Neural cell (in vitro differentiated cells): ENCODE measurements around the gene ANO3. TPM values are rescaled to one million over a fixed set of nuclear protein-coding genes. Genes with fewer than 3 reads are reported as not detected.

Source experiments
- H2AFZ ChIP-seq: fragments of 200-600, 300-800 bp; sonication (generic), shearing (Covaris generic); 2 replicates; pipeline ENCODE4 v1.6.0; 2014; ENCODE audit warnings: low read depth, mild to moderate bottlenecking, antibody characterized with exemption, low read length, moderate library complexity
- H3F3A ChIP-seq: fragments of 200-600 bp; shearing (Covaris generic); 2 replicates; pipeline ENCODE4 v1.6.1; 2016; ENCODE audit warnings: mild to moderate bottlenecking, moderate library complexity, mixed read lengths, antibody characterized with exemption, low read length; ENCODE audit not compliant: insufficient read depth, poor library complexity, severe bottlenecking
- H3K27ac ChIP-seq: fragments of 200-600, 300-800 bp; sonication (generic), shearing (Covaris generic); 2 replicates; pipeline ENCODE4 v1.5.1; 2014; ENCODE audit warnings: mild to moderate bottlenecking, low read length, moderate library complexity
- H3K27me3 ChIP-seq: fragments of 300-800, 200-600 bp; sonication (generic), shearing (Covaris generic); 2 replicates; pipeline ENCODE4 v1.6.0; 2014; ENCODE audit warnings: mild to moderate bottlenecking, low read depth, low read length, moderate library complexity; ENCODE audit not compliant: insufficient read depth
- H3K36me3 ChIP-seq: fragments of 300-800, 200-600 bp; sonication (generic), shearing (Covaris generic); 2 replicates; pipeline ENCODE4 v1.5.1; 2014; ENCODE audit warnings: mild to moderate bottlenecking, antibody characterized with exemption, low read length, moderate library complexity; ENCODE audit not compliant: insufficient read depth
- H3K4me2 ChIP-seq: fragments of 300-800, 200-600 bp; sonication (generic), shearing (Covaris generic); 2 replicates; pipeline ENCODE4 v1.6.0; 2014; ENCODE audit warnings: mild to moderate bottlenecking, low read length
- H3K4me3 ChIP-seq: fragments of 300-800, 200-600 bp; sonication (generic), shearing (Covaris generic); 2 replicates; pipeline ENCODE4 v1.5.1; 2014; ENCODE audit warnings: mild to moderate bottlenecking, low read length, moderate library complexity
- H3K79me2 ChIP-seq: fragments of 200-600 bp; shearing (Covaris generic); replicated peaks from 2 replicates; pipeline ENCODE4 v1.6.0; 2014; ENCODE audit warnings: mild to moderate bottlenecking, low read length, moderate library complexity; ENCODE audit not compliant: insufficient read depth
- H3K9ac ChIP-seq: fragments of 300-800, 200-600 bp; sonication (generic), shearing (Covaris generic); 2 replicates; pipeline ENCODE4 v1.6.1; 2016; ENCODE audit warnings: mild to moderate bottlenecking, low read length, mixed read lengths
- H3K9me2 ChIP-seq: fragments of 200-600 bp; shearing (Covaris generic); 2 replicates; pipeline ENCODE4 v1.6.1; 2016; ENCODE audit warnings: mild to moderate bottlenecking, low read length, mixed read lengths; ENCODE audit not compliant: insufficient read depth
- H3K9me3 ChIP-seq: fragments of 200-600, 300-800 bp; sonication (generic), shearing (Covaris generic); 2 replicates; pipeline ENCODE4 v1.6.1; 2016; ENCODE audit warnings: mild to moderate bottlenecking, mixed run types, low read length, moderate library complexity, mixed read lengths
- H4K20me1 ChIP-seq: fragments of 200-600 bp; shearing (Covaris generic); 2 replicates; pipeline ENCODE4 v1.6.1; 2016; ENCODE audit warnings: mild to moderate bottlenecking, mixed run types; ENCODE audit not compliant: insufficient read depth
- RAD21 ChIP-seq: fragments of 450-650 bp; conservative IDR thresholded peaks from 2 replicates; pipeline ENCODE4 v1.6.1; 2014; ENCODE audit warnings: antibody characterized with exemption, mild to moderate bottlenecking, moderate library complexity
- polyA plus RNA-seq: library from polyadenylated mRNA; depleted of rRNA; stranded (reverse); fragments of >200 nt; gene quantifications from 2 replicates; pipeline ENCODE4 v1.2.3, GENCODE V29; 2014

The ANO3 gene
- polyA plus RNA-seq, 1 donor from 2014 or later: not detected

GRCh38 chr11:26712497-26712896 lies 380.6 kb downstream of the ANO3 start:
- no peak for TF ChIP-seq RAD21
- Histone ChIP-seq H3K27ac (no peak overlapping the region), H2AFZ (no peak overlapping the region), H3K9ac (no peak overlapping the region), H3K27me3 (no peaks in the 10 kb centered on the region), H3K9me3 (no peaks in the 10 kb centered on the region), H3K4me3 (no peak overlapping the region), H4K20me1 (no peaks in the 10 kb centered on the region), H3K9me2 (no peaks in the 10 kb centered on the region), H3K36me3 (no peaks in the 10 kb centered on the region), H3F3A (no peaks in the 10 kb centered on the region), H3K4me2 (no peak overlapping the region), H3K79me2 (no peaks in the 10 kb centered on the region)

Other genes with a start within 250 kb of the ANO3 start
- not detected in 2 replicates for gene MUC15, start 240.1 kb downstream of the ANO3 start, polyA plus RNA-seq